ENCODE data around the gene UCP3.

UCP3 gene

GRCh38 chr11:74008373-74009229 lies at the start of gene UCP3:
UCP3 (minus strand) TSS chr11:74009085; CDS start chr11:74007042, 2,043 bp downstream.
- ATAC-seq (ENCODE audit: insufficient read depth, low read depth), result peak; percentile 62
- no peak within 1 kb of the TSS for H2AFZ ChIP-seq (ENCODE audit: low read depth, low read length)

GRCh38 chr11:74057249-74058151 lies 48.6 kb upstream of the UCP3 start:
- Histone ChIP-seq H3K4me1 (ENCODE audit: insufficient read depth, low read length) (no peaks in the 10 kb centered on the region), H3K9me3 (ENCODE audit: insufficient read depth, low read length, severe bottlenecking) (no peaks in the 10 kb centered on the region), H4K20me1 (ENCODE audit: insufficient read depth, low read length) (no peaks in the 10 kb centered on the region), H2AFZ (ENCODE audit: low read depth, low read length) (no peak overlapping the region), H3K4me3 (ENCODE audit: low read depth in 1 of 2, low read length in 2 of 2) (no peak overlapping the region), H3K27ac (ENCODE audit: low read length) (no peak overlapping the region), H3K27me3 (ENCODE audit: insufficient read depth, low read length, poor library complexity) (no peaks in the 10 kb centered on the region), H3K36me3 (ENCODE audit: insufficient read depth, low read length) (peaks cover 44% of the 10 kb centered on the region), H3K9ac (ENCODE audit: low read depth, low read length) (no peak overlapping the region), H3K4me2 (ENCODE audit: insufficient read depth, low read length) (no peak overlapping the region), H3K79me2 (ENCODE audit: insufficient read depth, low read length) (no peaks in the 10 kb centered on the region)
- ATAC-seq (ENCODE audit: insufficient read depth, low read depth) (no peak), DNase-seq (no peak)
- TF ChIP-seq EZH2 (IDR thresholded peaks at IDR 0.05; ENCODE audit: borderline replicate concordance, low read depth, low read length, severe bottlenecking) (no peak), CTCF (IDR thresholded peaks at IDR 0.05; ENCODE audit: borderline replicate concordance, extremely low read depth, low read length, poor library complexity, severe bottlenecking) (no peak)

More at GRCh38 chr11:74008373-74009229, at the start of gene UCP3:
- no peak for TF ChIP-seq EZH2 (IDR thresholded peaks at IDR 0.05; ENCODE audit: borderline replicate concordance, low read depth, low read length, severe bottlenecking)
- no peak for TF ChIP-seq CTCF (IDR thresholded peaks at IDR 0.05; ENCODE audit: borderline replicate concordance, extremely low read depth, low read length, poor library complexity, severe bottlenecking)
- Histone ChIP-seq H3K36me3 (ENCODE audit: insufficient read depth, low read length) (peaks cover 20% of the 10 kb centered on the region), H3K4me1 (ENCODE audit: insufficient read depth, low read length) (peaks cover 6% of the 10 kb centered on the region; the same call in 1 of the 2 replicates), H3K9me3 (ENCODE audit: insufficient read depth, low read length, severe bottlenecking) (no peaks in the 10 kb centered on the region), H3K27ac (ENCODE audit: low read length) (no peak within 1 kb of the TSS), H3K27me3 (ENCODE audit: insufficient read depth, low read length, poor library complexity) (no peaks in the 10 kb centered on the region), H3K79me2 (ENCODE audit: insufficient read depth, low read length) (no peaks in the 10 kb centered on the region), H4K20me1 (ENCODE audit: insufficient read depth, low read length) (no peaks in the 10 kb centered on the region), H3K4me2 (ENCODE audit: insufficient read depth, low read length) (no peak within 1 kb of the TSS), H3K4me3 (ENCODE audit: low read depth in 1 of 2, low read length in 2 of 2) (no peak within 1 kb of the TSS), H3K9ac (ENCODE audit: low read depth, low read length) (no peak within 1 kb of the TSS)
- peak; percentile 39 for DNase-seq

GRCh38 chr11:74055938-74056337 lies 47.1 kb upstream of the UCP3 start:
- no peak for DNase-seq
- ATAC-seq (ENCODE audit: insufficient read depth, low read depth), result no peak
- Histone ChIP-seq H2AFZ (ENCODE audit: low read depth, low read length) (no peak overlapping the region), H3K4me3 (ENCODE audit: low read depth in 1 of 2, low read length in 2 of 2) (no peak overlapping the region), H3K27me3 (ENCODE audit: insufficient read depth, low read length, poor library complexity) (no peaks in the 10 kb centered on the region), H3K4me2 (ENCODE audit: insufficient read depth, low read length) (no peak overlapping the region), H3K36me3 (ENCODE audit: insufficient read depth, low read length) (peaks cover 54% of the 10 kb centered on the region), H3K9ac (ENCODE audit: low read depth, low read length) (no peak overlapping the region), H3K4me1 (ENCODE audit: insufficient read depth, low read length) (no peaks in the 10 kb centered on the region), H3K27ac (ENCODE audit: low read length) (no peak overlapping the region), H3K79me2 (ENCODE audit: insufficient read depth, low read length) (no peaks in the 10 kb centered on the region), H4K20me1 (ENCODE audit: insufficient read depth, low read length) (no peaks in the 10 kb centered on the region), H3K9me3 (ENCODE audit: insufficient read depth, low read length, severe bottlenecking) (no peaks in the 10 kb centered on the region)
- TF ChIP-seq EZH2 (IDR thresholded peaks at IDR 0.05; ENCODE audit: borderline replicate concordance, low read depth, low read length, severe bottlenecking) (no peak), CTCF (IDR thresholded peaks at IDR 0.05; ENCODE audit: borderline replicate concordance, extremely low read depth, low read length, poor library complexity, severe bottlenecking) (no peak)
